GM20431 (cell line): ENCODE measurements around the gene C22orf39.

Experiments
- in situ Hi-C: fragments of 300-500 bp; cut with MseI, MboI; formaldehyde crosslinking; loops from one replicate; pipeline ENCODE4 v1.15.0; 2020; ENCODE audit warnings: low sequenced_read_pairs; ENCODE audit not compliant: unreplicated experiment

Gene C22orf39

DNA sequence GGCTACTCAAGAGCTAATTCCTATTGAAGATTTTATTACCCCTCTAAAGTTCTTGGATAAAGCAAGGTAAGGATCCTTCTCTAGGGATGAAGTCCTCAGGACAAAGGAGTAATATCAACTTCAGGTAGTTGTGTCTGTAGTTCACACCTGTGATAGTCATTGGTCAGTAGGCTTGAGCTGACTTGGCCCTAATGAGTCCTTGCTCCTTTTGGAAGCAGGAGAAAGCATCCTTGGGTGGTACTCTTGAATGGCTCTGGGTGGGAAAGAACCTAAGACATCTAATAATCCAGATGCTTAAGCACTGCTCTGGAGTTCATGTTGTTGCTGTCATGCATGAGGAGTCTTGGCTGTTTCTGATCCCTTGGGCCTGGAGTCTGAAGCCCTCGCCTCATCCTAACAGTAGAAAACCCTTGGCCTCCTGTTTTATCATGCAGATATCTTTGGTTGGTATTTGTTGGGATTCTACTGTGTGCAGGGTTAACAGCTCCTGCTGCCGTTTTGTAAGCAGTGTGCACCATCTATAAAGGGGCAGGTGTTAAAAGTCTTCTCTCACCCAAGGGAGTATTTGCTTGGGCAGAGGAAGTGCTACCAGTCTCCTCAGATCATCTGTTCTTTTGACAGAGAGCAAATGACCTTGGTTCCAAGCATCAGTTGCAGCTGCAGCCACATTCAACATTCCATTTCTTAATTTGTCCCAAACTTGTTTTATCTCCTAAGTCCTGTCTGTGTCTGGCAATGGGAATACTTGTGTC lies 12.5 kb downstream of the C22orf39 start:
- in situ Hi-C loops, result no loop called here

DNA sequence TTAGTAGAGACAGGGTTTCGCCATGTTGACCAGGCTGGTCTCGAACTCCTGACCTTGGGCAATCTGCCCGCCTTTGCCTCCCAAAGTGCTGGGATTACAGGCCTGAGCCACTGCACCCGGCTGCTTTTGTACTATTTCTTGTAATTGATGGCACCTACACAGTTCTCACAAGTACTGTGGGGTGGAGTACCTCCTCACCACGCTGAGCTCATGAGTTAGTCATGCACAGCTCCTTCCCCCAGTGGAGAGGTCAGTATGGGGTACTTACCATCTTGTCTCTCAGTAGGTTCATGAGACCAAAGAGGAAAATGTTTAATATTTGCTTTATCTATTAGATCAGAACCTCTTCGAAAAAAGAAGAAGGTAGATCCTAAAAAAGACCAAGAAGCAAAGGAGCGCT lies 13.1 kb downstream of the C22orf39 start:
- in situ Hi-C loops, result no loop called here

DNA sequence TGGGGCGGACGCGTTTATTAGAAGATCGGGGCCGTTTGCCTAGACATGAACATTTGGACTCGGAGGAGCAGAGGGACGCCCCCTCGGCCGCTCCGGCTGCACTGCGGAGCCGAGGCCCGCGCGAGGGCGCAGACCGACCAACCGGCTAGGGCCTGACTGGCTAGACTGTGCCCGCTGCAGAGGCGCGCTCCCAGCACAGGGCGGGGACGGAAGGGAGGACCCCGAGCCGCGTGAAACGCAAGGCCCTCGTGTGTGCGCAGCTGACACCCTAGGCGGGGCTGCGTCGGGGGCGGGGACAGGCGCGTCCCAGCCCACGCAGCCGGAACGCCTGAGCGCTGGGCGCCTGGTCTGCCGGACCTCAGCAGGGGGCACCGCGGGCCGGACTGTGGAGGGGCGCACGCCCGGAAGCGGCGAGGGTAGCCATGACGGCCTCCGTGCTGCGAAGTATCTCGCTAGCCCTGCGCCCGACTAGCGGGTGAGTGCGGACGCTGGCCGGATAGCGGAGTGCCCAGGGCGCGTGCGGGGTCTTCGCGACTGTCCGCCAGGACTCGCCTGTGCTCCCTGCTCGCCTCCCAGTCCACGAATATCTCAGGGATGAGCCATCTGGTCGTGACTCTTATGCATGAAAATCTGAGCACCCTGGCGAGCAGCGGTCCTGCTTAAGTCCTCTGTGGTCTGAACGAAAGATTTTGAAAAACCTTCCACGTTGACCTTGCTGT lies 15.2 kb downstream of the C22orf39 start, which contains the start of gene MRPL40:
Gene MRPL40, plus strand, starts transcription at position 413 of the 719 bp plus-strand sequence. Its CDS starts 10 bp downstream, at position 423.
- in situ Hi-C loops, result no loop called here

DNA sequence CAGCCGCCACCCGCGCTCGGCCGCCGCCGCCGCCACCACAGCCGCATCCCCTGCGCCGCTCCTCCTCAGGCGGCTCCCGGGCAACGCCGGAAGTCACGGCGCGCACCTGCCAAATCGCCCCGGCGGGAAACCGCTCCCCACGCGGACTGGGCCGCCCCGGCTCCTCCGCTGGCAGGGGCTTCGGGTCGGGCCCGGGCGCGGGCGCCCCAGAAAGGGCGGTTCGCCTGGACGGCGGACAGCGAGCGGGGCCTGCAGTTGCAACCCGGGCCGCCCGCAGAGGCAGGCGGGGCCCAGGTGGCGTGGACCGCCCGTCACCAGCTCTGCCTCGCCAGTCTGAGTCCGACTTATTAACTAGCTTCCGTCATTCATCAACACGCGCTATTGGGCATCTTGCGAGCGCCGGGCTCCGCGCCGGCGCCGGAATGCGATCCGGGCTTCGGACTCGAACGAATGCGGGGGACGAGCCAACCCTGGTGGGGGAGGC lies 15.8 kb downstream of the C22orf39 start, which contains the start of gene HIRA:
Gene HIRA, minus strand, starts transcription at position 85 of the 484 bp plus-strand sequence. CDS start 257 bp downstream, outside the sequence.
- in situ Hi-C loops, result no loop called here

DNA sequence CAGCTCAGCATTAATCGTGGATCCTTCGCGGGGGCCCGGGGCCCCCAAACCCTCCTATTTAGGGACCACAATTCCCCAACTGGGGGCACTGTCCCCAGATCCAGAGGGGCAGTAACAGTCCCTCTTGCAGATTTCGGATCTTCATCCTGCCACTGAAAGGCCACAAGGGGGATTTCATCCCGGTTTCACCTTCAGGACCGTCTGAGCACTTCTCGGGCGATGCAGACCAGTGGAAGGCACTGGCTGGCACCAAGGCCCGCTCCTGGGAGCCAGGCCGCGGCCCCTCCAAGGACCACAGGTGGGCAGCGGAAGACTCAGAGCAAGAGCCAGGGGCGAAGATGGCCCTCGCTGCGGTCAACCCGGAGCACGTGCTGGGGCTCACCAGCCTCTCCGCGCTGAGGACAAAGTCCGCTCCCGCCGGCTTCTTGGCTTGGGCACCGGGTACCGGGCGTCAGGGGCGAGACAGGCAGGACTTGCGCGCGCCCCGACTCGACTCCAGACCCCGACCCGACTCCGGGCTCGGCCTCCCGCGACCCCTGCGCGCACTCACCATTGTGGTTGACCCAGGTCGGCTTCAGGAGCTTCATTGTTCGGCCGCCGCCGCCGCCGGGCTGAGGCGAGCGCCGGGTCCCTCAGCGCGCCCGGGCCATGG lies 16.5 kb downstream of the C22orf39 start:
- in situ Hi-C loops, result no loop called here

DNA sequence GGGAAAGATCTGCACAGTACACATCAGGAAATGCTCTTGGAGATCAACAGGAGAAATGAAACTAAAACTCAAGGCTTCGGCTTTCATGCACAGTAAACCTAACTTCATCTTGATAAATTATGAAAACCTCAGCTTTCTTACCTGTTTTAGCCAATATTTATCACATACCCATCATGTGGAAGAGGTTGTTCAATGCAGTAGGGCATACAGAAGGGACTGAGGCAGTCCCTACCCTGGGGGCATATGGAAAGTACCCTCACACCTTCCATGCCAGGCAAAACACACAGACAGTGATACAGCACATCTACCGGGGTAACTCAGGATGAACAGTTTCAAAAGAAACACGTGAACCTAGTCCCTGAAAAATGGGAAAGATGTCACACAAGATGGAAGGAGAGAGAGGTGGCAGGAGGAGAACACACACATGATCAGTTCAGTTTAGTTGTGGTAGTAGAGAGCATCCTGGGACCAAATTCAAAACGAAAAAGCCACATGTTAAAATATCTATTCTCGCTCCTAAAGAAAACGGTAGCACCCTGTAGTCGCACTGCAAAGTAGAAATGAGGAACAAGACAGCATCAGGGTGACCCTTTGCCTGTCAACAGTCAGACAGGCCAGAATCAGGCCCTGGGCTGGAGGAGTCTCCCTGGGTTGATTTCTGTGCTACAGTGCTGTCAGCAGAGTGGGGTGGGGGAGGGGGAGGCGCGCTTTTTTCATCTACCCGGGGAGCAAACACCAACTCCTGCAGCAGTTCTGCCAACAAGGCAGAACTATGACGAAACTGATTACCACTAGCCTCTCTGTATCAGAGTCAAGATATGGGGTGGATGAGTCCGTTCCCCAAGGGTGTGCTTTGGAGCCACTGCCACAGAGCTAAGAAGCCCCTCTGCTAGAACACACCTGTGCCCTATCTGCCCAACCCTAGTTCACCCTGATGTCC lies 17.3 kb downstream of the C22orf39 start:
- in situ Hi-C loops, result no loop called here

DNA sequence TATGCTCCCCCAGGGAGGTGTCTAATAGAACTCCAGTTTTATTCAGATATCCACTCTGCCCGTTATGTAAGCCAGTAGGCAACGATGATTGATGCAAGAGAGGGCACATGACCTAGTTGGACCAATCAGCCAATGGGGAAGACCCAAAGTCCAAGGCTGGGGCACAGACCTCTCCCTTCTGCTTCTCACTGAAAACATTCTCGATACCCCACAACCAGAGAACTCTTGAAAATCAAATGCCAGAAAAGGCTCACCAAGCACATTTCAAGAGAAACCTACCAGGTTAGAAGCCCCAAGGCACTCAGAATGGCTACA lies 23.4 kb downstream of the C22orf39 start:
- in situ Hi-C loops, result no loop called here

DNA sequence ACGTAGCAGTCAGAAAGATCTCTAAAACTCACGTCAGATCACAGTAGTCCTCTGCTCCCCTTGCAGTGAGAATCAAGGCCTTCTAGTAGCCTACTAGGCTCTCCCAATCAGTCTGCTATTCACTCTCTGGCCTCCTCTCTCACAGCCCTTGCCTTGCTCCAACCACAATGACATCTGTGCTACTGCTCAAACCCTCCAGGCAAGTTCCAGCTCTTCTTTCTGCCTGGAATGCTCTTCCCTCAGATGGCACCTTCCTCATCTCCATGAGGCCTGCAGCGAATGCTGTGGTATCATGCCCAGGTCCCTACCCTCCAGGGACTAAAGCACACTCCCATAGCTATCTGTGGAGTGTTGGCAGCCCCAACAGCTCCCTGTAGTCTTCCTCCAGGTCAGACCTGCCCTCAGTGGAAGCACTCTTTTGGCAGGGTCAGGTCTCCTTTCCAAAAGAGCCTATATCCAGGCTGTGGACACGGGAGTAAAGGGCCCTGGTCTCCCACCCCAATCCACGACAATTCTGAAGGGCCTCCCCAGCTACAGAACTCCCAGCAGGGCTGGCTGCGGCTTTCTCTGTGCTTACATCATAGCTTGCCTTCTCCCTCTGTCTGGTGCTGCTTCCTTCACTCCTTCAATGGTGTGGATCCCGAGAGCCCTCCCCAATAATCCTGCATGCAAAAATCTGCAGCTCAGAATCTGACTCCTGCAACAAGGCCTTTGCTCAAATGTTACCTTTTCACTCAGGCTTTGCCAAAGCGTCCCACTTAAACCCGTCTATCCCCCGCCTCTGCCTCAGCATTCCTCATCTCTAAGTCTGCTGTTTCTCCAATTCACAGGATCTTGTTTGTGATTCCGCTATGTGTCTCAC lies 24.8 kb downstream of the C22orf39 start:
- in situ Hi-C loops, result no loop called here

DNA sequence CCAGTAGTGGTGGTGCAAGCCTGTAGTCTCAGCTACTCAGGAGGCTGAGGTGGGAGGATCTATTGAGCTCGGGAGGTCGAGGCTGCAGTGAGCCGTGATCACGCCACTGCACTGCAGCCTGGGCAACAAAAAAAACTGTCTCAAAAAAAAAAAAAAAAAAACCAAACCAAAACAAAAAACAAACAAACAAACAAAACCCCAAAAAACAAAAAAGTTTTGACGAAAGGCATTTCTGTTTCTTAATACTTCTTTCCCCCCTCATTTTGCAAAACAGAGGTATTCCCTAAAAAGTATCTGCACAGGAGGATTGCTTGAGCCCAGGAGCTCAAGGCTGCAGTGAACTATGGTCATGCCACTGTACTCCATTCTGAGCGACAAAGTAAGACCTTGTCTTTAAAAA lies 27.2 kb downstream of the C22orf39 start:
- in situ Hi-C loops, result no loop called here

DNA sequence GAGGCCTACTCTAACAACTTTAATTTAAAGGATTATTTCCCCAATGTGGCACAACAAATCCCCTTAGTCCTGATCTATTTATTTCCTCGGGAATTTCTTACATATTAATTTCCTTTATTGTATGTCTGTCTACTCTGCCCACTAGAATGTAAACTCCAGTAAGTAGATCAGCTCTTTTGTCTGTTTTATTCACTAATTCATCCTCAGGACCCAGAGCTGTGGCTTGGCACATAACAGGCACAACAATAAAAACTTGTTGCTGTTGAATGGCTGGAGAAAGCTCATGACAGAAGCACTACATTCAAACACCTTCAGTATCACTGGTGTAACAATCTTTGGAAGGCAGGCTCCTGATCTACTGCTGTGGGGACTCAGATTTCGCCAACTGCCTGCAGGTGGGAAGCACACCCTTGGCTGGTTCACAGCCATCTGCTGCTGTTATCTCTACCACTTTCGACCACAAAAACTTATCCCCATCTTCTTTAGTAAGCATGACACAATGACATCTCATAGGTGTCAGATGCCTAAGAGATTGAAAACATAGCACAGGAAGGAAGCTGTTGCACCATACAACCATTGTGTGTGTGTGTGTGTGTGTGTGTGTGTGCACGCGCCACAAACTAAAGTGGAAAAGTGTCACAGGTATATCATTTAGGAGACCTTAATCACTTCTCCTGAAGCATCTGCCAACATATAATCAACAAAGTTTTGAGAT lies 27.9 kb downstream of the C22orf39 start:
- in situ Hi-C loops, result no loop called here

DNA sequence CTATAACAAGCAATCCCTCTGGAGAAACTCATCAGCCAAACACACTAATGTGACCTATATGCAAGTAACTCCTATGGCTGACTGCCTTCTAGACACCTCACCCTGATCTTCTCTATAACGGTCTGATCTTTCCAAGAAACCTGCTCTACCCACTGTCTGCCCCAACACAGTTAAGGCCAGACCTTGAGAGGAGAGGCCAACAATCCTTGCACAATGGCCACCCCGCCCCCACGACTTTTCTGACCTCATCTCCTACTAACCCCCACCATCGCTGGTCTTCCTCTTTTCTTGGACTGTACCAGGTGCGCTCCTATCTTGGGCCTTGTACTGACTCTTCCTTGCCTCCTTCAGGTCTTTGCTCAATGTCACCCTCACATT lies 28.4 kb downstream of the C22orf39 start:
- in situ Hi-C loops, result no loop called here

DNA sequence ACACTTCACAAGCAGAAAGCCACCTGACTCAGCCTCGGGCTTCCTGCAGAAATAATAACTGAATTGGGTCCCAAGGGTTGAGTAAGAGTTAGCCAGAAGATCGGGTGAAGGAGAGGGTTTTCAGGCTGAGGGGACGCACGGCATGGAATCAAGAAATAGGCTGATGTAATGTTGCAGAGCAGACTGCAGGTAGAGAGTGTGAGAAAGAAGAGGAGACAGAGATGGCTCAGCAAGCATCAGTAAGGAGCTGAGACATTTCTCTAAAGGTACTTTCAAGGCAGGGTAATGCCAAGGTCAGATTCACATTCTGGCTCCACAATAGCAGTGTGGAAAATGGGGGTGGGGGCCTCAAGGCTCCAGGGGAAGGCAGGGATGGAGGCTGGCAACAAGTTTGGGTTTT lies 34.6 kb downstream of the C22orf39 start:
- in situ Hi-C loops, result no loop called here

DNA sequence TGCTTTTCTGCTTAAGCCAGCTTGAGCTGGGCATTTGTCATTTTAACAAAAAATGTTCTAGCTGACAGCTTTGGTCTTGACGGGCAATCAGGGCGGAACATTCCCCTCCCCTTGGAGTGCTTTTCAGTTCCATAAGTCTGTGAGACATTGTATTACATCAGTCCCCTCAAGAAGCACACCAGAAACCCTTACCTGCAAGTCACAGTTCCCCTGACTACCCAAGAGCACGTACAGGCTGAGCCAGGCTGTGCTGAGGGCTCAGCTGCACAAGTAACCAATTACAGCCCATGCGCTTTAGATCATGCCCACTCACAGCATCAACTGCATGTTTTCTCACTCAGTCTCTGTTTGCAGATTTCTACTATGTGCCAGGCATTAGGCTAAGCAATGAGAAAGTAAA lies 35.0 kb downstream of the C22orf39 start:
- in situ Hi-C loops, result no loop called here

DNA sequence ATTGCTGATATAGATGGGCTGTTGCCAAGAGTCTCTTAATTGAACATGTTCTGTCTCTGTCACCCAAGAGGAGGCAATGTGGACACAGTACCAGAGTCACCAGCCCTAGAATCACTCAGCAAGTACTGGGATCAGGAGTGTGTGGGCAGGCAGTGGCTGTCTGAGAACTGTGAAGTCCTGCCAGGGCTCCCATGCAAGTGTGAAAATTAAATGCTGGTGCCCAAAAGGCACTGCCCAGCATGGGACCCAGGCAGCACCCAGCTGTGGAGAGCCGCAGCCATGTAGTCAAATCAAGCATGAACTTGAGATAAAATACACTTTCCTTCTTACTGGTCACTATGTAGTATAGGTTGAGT lies 35.8 kb downstream of the C22orf39 start:
- in situ Hi-C loops, result no loop called here

DNA sequence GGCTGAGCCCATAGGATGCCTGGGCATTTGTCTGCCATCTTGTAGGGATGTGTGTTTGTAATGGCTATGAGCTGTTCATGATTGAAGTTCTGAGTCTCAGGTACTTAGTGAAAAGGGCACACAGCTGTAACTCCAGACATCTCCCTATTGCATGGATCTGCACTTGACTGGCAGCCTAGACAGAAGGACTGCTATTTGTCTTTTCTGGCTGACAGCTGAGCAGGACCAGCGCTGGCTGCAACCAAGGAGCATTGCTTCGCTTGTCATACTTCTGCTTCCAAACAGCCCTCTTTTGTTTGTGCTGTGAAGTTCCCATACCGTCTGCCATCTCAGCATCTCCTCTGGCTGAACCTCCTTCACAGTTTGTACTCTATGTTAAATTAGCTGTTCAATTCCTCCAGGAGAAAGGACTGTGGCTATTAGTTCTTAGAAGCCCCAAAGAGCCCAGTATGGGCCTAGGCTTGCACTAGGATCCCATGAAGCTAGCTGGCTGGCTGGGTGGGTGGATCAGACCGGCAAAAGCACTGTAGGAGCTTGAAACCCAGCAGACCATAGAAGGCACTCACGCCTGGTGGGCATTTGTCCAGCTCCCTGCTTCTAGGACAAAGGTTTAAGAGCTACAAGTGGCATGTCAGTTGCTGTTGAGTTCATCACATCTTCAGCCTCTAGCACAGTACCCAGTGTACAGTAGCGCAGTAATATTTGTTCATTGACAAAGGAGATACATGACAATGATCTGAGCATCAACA lies 36.4 kb downstream of the C22orf39 start:
- in situ Hi-C loops, result no loop called here

DNA sequence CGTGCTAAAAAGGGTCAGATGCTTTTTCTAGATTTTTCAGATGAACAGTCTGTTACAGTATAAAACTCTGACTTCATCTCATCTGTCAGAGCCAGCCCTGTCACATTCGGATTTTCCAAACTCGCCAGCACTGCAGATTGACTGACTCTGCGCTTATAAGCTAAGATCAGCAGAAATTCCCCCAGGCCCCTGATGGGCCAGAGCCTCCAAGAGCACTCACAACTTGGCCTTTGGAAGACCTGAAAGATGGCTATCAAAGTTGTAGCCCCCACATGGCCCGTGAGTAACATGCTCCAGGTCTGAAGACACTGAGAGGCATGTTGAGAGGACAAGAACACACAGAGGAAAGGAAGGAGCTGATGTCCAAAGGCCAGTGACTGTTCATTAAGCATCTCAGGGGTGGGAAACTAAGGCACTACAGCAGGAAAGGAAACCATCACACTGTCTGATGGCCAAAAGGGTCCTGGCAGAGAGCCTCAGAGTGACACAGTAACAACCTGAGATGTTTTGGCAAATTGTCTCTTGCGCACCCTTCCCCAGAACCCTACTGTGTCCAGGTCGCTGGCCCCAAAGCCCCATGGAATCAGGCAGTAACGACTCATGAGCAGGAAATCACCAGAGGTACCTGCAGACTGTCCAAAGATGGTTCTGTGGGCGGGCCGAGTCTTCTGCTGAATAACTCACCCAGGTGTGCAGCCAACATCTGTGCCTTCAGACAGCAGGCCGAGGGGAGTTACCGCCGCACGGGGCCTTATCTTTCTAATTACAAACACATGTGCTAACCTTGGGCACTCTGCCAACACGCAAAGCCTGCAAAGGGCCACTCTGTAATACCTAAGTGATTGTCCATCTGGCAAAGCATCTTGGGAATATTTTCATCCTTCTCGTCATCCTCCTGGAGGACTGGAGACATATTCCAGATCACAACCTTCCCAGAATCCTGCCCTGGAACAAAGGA lies 39.6 kb downstream of the C22orf39 start:
- in situ Hi-C loops, result no loop called here

DNA sequence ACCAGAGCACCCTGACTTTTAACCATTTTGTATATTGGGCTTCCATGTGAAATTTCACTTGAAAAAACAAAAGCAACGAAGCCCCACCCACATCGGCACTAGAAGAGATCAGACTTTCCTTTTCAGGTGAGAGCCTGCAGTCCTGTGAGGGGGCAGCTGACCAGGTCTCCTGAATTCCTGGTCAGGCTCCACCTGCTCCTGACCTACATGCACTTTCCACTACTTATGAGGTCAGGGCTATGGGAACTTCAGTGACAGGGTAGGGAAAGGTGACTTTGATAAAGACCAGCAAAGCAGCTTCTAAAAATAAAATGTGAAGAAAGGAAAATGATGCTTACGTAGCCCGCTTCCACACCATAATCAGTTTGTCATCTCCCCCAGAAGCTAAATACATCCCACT lies 40.7 kb downstream of the C22orf39 start:
- in situ Hi-C loops, result no loop called here
